Measurements from ENCODE around the gene PDGFD.

Gene PDGFD

DNA sequence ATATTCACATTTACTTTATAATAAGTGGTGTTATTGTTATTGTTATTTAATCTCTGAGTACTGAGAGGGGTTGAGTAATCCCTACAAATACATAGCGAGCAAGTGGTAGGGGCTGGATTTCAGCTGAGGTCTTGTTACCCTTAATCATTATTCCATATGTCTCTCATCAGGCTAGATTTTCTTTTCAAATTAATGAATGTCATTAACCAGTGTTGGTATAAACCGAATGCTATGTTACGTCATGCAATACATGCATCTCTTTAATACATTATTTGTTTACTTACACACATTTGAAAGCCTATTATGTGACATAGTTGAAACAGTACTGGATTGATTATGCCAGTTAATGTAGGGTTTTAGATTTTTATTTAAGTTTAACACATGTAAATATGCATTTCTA is 18.9 kb downstream of the PDGFD start:
- no peak for DNase-seq (ENCODE audit: low read depth in 3 of 3)

- DNase-seq (ENCODE audit: low read depth in 3 of 3) = no peak
These were observed 21.2 kb downstream of the PDGFD start for GRCh38 chr11:104142698-104143097.

GRCh38 chr11:104136861-104137260 is 27.1 kb downstream of the PDGFD start:
- DNase-seq (ENCODE audit: low read depth in 3 of 3) = no peak

DNA sequence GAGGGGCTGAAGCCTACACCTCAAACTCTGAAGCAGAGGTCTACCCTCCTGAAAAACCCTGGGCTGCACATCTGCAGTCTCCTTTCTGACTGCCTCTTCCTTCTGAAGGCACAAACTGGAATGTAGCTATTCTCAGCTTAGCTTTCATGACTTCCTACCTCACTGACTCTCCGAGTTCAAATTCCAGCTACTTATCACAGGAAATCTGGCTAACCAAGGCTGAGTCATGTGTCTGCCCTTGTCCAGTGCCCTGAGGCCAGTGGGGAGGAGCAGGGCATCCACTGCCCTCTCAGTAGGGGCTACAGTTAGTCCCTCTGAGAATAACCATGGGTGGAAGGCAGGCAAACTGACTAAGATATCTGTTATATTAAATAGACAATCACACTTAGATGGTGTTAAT is 29.2 kb downstream of the PDGFD start:
- no peak for DNase-seq (ENCODE audit: low read depth in 3 of 3)

- no peak for DNase-seq (ENCODE audit: low read depth in 3 of 3)
These were observed 33.8 kb downstream of the PDGFD start for GRCh38 chr11:104130161-104130560.

DNA sequence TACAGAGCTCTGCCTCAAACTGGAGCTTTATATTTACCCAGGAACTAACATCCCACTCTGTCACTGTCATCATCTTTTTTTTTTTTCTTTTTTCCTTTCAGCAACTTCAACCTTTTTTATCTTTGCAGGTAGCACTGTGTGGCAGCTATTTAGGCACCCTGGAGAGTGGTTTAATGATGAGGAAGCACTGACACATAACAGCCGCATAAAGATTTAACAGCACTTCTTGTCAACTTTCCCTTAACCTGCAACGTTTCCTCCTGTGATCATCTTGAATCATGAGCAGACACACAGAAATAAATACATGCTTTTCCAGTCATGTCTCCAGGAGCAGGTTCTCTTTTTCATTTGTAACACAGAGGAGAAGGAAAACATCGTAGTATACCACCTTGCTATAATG is 34.8 kb downstream of the PDGFD start:
- DNase-seq (ENCODE audit: low read depth in 3 of 3) = no peak

GRCh38 chr11:104127828-104128227 is 36.1 kb downstream of the PDGFD start:
- DNase-seq (ENCODE audit: low read depth in 3 of 3) = no peak

- DNase-seq (ENCODE audit: low read depth in 3 of 3) = no peak
These were observed 37.5 kb downstream of the PDGFD start for GRCh38 chr11:104126464-104126863.

GRCh38 chr11:104124979-104125378 is 39.0 kb downstream of the PDGFD start:
- DNase-seq (ENCODE audit: low read depth in 3 of 3) = no peak

DNA sequence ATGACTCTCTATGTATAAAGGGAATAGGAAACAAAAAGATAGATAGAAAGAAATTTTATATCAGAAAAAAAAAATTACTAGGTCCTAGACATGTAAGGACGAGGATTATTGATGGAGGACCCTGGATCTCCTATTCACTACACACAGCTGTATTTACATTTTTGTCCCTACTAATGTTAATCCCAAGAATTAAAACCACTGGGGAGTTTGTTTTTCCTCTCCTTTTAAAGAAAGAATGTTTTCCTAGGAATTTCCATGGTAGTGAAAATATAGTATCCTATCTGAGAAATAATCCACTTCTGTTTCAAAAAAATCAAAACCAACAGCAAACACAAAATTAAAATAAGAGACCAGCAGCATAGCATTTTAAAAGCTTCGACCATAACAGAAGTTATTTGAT is 41.1 kb downstream of the PDGFD start:
- DNase-seq (ENCODE audit: low read depth in 3 of 3) = no peak

DNA sequence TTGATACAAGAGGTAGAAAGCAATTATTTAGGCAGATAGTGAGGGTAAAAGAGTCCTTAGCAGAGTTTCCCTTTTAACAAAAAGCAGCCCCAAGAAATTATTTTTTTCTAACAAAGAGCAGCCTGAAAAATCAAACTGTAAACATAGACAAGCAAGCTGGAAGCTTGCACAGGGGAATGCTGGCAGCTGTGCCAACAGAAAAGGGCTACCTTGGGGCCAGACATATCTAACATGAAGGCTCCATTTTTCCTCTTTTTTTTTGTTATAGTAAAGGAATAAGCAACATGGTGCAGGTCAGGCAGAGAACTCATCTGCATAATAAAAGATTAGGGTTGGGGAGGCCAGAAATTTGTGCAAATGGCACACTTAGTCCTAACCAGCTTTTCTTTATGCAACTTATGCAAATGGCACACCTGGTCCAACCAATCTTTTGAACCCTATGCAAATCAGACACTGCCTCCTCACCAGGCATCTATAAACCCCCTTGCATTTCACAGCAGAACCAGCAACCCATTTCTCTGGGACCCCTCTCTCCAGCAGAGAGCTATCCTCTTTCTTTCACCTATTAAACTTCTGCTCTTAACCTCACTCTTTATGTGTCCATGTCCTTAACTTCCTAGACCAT is 41.8 kb downstream of the PDGFD start:
- no peak for DNase-seq (ENCODE audit: low read depth in 3 of 3)

DNA sequence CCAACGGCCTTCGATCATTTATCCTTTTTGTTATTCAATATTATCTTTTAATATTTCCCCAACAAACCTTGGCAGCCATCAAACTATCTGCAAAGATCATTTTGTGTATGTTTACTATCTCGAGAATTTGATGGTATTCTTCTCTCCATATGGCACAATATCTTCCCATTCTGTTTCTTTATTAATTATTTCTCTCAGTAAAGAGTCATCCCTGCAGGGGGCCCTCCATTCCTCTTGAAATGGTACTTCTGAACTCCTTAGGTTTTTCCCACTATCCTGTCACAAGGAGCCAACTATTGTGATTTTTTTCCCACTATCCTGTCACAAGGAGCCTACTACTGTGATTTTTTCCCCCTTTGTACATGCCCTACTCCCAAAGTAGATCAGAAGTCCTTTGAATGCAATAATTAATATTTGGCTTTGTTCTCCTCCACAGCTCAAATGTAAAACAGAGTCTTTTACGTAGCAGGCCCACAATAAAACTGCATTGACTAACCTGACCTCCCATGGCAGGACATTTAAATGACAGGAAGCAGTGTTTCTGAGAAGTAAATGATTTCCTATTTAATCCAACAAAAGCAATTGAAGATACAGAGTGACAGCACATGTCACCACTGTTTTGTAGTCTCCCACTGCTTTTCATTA is 43.3 kb downstream of the PDGFD start:
- DNase-seq (ENCODE audit: low read depth in 3 of 3) = no peak

- no peak for DNase-seq (ENCODE audit: low read depth in 3 of 3)
These were observed 45.7 kb downstream of the PDGFD start for GRCh38 chr11:104118105-104118744.

DNA sequence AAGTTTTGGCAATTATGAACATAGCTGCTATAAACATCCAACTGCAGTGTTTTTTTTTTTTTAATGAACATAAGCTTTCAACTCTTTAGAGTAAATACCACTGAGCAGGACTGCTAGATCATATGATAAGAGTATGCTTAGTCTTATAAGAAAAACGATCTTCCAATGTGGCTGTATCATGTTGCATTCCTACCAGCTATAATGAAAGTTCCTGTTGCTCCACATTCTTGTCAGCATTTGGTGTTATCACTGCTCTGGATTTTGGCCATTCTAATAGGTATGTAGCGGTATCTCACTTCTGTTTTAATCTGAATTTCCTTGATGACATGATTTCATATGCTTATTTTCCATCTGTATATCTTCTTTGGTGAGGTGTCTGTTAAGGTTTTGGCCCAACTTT is 50.4 kb downstream of the PDGFD start:
- no peak for DNase-seq (ENCODE audit: low read depth in 3 of 3)

DNA sequence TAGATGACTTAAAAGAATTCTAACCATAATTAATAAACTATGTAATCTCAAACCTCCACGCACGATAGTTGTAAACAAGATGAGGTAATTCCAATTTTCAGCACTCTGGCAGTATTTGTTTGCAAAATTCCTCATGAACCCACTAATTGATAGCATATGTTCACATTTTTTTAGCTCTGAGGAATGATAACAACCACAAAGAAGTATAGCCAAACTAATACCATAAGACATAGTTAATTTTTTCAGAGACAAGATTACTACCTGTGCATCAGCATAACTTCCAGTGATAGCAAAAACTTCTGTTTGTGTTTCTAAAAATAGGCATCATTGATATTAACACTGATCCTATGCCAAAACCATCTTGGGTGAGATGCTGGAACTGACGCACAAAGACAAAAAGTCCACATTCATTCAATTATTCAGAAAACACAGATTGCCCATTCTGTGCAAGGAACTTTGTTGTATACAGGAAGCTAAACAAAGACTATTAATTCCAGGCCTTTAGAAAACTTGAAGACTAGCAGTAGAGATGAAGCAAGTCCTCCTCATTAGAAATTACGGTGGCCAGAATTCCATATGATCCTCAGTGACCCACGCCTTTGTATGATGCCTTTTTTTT is 57.7 kb downstream of the PDGFD start:
- no peak for DNase-seq (ENCODE audit: low read depth in 3 of 3)

DNA sequence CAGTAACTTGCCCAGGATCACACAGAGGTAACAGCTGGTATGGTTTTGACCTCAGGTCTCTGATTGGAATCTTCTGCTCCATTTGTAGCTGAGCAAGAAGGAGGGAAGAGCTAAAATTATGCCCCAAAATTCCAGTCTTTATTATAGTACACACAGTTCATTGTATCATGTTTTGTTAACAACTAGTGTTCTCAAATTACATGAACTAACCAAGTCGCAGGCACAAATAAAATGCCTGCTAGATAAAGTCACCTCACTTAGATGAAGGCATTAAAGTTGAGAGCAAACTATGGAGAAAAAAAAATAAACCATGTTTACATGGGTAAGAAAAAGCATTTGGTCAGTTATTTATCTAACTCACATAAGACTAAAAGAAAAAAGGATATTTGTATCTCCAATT is 58.8 kb downstream of the PDGFD start:
- DNase-seq (ENCODE audit: low read depth in 3 of 3) = no peak

GRCh38 chr11:104104664-104105063 is 59.3 kb downstream of the PDGFD start:
- DNase-seq (ENCODE audit: low read depth in 3 of 3) = no peak

GRCh38 chr11:104104201-104104600 is 59.7 kb downstream of the PDGFD start:
- DNase-seq (ENCODE audit: low read depth in 3 of 3) = no peak

GRCh38 chr11:104098555-104098954 is 65.4 kb downstream of the PDGFD start:
- DNase-seq (ENCODE audit: low read depth in 3 of 3) = no peak

DNA sequence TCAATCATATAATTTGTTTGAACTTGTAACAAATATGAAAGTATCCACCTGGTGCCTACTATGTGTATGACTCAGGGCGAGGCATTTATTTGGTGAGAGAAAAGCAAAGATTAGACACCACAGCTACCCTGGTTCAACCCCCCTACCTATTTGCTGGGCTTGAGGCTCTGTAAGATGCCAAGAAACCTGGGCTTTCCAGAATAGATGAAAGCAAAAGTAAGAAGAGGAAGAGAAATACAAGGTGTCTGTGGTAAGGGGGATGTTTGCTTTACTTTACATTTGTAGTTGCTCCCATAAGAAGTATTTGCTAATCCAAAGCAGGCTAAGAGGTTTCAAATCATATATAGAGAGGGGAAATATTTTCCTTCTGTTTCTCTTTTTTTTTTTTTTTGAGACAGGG is 65.8 kb downstream of the PDGFD start:
- DNase-seq (ENCODE audit: low read depth in 3 of 3) = no peak

- no peak for DNase-seq (ENCODE audit: low read depth in 3 of 3)
These were observed 67.0 kb downstream of the PDGFD start for GRCh38 chr11:104096900-104097299.

- DNase-seq (ENCODE audit: low read depth in 3 of 3) = no peak
These were observed 68.2 kb downstream of the PDGFD start for GRCh38 chr11:104095791-104096190.

- DNase-seq (ENCODE audit: low read depth in 3 of 3) = no peak
These were observed 69.4 kb downstream of the PDGFD start for GRCh38 chr11:104094576-104094975.

Measured in stimulated activated CD4-positive, alpha-beta T cell treated with anti-CD3 and anti-CD28 coated beads, TNF-alpha, amount 100 ng/mL, for 24 hours (primary cell).